HFFc6 (cell line): ENCODE data around the gene PPP1R9A. TPM values are rescaled to one million over a fixed set of nuclear protein-coding genes. Genes with fewer than 3 reads are reported as not detected.

ENCODE experiments used
- DNase-seq: peaks from one replicate; pipeline ENCODE4 v3.0.0-alpha.2; 2018
- H3K27ac Mint-ChIP-seq: 2 replicates; pipeline ENCODE4 v1.8.0; 2020; ENCODE audit warnings: mild to moderate bottlenecking, mixed read lengths
- H3K27me3 Mint-ChIP-seq: 2 replicates; pipeline ENCODE4 v1.8.0; 2021; ENCODE audit warnings: mild to moderate bottlenecking, moderate library complexity, mixed read lengths; ENCODE audit not compliant: insufficient read depth
- H3K36me3 Mint-ChIP-seq: 2 replicates; pipeline ENCODE4 v1.8.0; 2021; ENCODE audit warnings: low read depth, mixed read lengths
- H3K4me1 Mint-ChIP-seq: 2 replicates; pipeline ENCODE4 v1.8.0; 2020; ENCODE audit warnings: low read depth, mixed read lengths
- H3K4me3 Mint-ChIP-seq: 2 replicates; pipeline ENCODE4 v1.8.0; 2020; ENCODE audit warnings: mild to moderate bottlenecking, moderate library complexity, mixed read lengths
- H3K9me3 Mint-ChIP-seq: 2 replicates; pipeline ENCODE4 v1.8.0; 2020; ENCODE audit warnings: mild to moderate bottlenecking, mixed read lengths
- total RNA-seq, 6 experiments: library from RNA; stranded (reverse); fragmentation: NEBNext Ultra II Directional; extraction: Animal tissue kit (Norgen Biotek cat#: 25700); gene quantifications; 2 replicates in 1 of 6; 3 replicates in 5 of 6; pipeline ENCODE4 v1.2.3, GENCODE V29; 2021
- TF ChIP-seq, protein P1 (sequence below): fragments of 200-600 bp; sonication (generic); IDR thresholded peaks from 2 replicates; pipeline ENCODE4 v1.5.0; 2021; ENCODE audit warnings: antibody characterized with exemption, mild to moderate bottlenecking

Gene PPP1R9A
- total RNA-seq, 6 experiments from 2014 or later, result not detected

DNA sequence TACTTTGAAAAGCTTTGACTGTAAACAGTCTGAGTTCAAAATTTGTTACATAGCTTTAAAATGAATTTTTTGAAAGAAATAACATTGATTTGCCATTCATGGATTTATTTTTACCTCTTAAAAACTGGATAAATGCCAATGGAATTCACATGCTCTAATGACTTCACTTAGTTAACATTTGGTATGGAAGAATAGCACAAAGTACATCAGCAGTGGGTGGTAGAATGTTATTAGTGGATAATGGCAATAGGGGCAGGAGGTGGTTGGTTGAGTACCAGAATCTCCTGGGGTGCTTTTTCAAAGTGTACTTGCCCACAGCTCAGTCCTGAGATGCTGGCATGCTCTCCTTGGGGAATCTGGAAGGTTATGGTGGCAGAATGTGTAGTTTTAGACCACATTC lies 4.7 kb downstream of the PPP1R9A start:
- TF ChIP-seq, protein P1, sequence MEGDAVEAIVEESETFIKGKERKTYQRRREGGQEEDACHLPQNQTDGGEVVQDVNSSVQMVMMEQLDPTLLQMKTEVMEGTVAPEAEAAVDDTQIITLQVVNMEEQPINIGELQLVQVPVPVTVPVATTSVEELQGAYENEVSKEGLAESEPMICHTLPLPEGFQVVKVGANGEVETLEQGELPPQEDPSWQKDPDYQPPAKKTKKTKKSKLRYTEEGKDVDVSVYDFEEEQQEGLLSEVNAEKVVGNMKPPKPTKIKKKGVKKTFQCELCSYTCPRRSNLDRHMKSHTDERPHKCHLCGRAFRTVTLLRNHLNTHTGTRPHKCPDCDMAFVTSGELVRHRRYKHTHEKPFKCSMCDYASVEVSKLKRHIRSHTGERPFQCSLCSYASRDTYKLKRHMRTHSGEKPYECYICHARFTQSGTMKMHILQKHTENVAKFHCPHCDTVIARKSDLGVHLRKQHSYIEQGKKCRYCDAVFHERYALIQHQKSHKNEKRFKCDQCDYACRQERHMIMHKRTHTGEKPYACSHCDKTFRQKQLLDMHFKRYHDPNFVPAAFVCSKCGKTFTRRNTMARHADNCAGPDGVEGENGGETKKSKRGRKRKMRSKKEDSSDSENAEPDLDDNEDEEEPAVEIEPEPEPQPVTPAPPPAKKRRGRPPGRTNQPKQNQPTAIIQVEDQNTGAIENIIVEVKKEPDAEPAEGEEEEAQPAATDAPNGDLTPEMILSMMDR, result no peak
- no peak for DNase-seq
- Mint-ChIP-seq H3K27me3 (peaks cover 17% of the 10 kb centered on the region), H3K4me1 (no peaks in the 10 kb centered on the region), H3K36me3 (no peaks in the 10 kb centered on the region), H3K4me3 (no peak overlapping the region), H3K9me3 (no peaks in the 10 kb centered on the region), H3K27ac (no peak overlapping the region)

DNA sequence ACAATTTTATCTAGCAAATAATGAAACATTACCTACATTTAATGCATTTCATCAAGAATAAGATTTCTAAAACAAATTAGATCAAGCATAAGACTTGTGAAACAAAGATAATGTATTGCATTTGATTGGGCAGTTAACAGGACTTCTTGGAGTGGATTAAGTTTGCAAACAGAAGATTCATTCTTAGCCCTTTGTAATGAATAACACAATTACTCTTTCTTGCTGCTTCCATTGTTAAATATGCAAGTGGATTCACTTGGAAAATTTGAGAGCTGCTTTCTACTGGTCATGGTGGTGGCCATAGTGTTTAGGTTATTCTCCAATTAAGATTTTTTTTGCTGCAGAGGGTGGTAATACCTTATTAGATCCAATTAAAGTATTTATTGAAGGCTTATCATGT lies 6.0 kb downstream of the PPP1R9A start:
- Mint-ChIP-seq H3K9me3 (no peaks in the 10 kb centered on the region), H3K4me1 (no peaks in the 10 kb centered on the region), H3K4me3 (no peak overlapping the region), H3K27ac (no peak overlapping the region), H3K27me3 (peaks cover 13% of the 10 kb centered on the region), H3K36me3 (no peaks in the 10 kb centered on the region)
- no peak for DNase-seq
- TF ChIP-seq, protein P1, result no peak

DNA sequence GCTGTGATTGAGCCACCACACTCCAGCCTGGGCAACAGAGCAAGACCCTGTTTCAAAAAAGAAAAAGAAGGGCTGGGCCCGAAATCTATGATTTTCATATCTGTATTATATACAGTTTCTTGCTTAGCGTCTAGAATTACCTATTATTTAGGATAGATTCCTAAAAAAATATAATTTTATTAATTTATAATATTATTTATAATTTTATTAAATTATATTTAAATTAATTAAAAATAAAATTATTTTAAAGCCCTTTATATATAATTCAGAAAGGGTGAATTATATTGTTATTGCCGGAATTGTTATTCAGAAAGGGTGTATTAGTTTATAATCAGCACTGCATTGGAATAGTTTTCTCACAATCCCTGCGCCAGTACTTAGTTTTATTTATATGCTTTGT lies 14.5 kb downstream of the PPP1R9A start:
- no peaks in the 10 kb centered on the region for H3K9me3 Mint-ChIP-seq
- no peaks in the 10 kb centered on the region for H3K4me1 Mint-ChIP-seq
- no peaks in the 10 kb centered on the region for H3K36me3 Mint-ChIP-seq
- no peak overlapping the region for H3K27ac Mint-ChIP-seq
- TF ChIP-seq, protein P1, result no peak
- no peak overlapping the region for H3K4me3 Mint-ChIP-seq
- no peaks in the 10 kb centered on the region; the same call in 1 of the 2 replicates for H3K27me3 Mint-ChIP-seq
- DNase-seq, result no peak

DNA sequence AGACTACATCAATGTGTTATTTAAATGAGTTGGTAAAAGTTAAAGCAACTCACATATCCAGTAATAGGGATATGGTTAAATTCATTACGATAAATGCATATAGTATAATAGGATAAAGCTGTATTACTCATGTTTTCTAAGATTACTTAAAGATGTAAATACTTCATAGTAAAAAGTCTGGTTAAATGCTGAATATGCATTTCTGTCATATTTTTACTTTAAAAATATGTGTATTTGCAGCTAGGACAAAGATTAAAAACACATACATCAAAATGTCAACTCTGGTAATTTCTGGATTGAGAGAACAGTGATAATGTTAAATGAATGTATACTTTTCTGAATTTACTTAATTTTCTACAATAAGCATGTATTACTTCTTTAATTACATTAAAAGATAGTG lies 15.1 kb downstream of the PPP1R9A start:
- no peaks in the 10 kb centered on the region for H3K9me3 Mint-ChIP-seq
- no peak overlapping the region for H3K4me3 Mint-ChIP-seq

DNA sequence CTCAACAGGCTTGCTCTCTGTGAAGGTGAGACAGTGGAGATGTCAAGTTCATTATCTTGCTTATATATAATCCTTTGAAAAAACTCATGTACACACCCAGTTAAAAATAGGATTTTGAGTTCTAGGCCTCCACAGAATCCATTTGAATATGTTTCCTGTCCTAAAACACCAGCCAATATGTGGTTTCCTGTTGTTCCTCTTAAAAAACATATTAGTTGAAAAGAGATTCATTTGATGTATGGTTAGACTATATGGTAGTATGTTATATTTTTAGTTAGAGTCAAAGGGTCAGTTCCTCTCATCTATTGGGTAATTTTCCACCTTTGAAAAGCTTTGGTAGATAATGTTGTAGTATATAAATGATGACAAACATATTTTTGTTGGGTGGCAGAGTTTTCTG lies 16.0 kb downstream of the PPP1R9A start:
- Mint-ChIP-seq H3K9me3 (no peaks in the 10 kb centered on the region), H3K27me3 (no peaks in the 10 kb centered on the region)

More for the DNA sequence above, 15.1 kb downstream of the PPP1R9A start:
- Mint-ChIP-seq H3K27ac (no peak overlapping the region), H3K4me1 (no peaks in the 10 kb centered on the region), H3K27me3 (no peaks in the 10 kb centered on the region; the same call in 1 of the 2 replicates), H3K36me3 (no peaks in the 10 kb centered on the region)
- TF ChIP-seq, protein P1, result no peak
- no peak for DNase-seq

More for the DNA sequence above, 16.0 kb downstream of the PPP1R9A start:
- H3K36me3 Mint-ChIP-seq, result no peaks in the 10 kb centered on the region
- H3K27ac Mint-ChIP-seq, result no peak overlapping the region
- no peaks in the 10 kb centered on the region for H3K4me1 Mint-ChIP-seq
- H3K4me3 Mint-ChIP-seq, result no peak overlapping the region
- TF ChIP-seq, protein P1, result no peak
- no peak for DNase-seq
